A549 (cell line): ENCODE results near the gene KIAA1755.

Source experiments
- CEBPB ChIP-seq, 2 experiments: fragments of >200 bp in 1 of 2; sonication (Bioruptor Twin) in 1 of 2; formaldehyde crosslinking in 1 of 2; IDR thresholded peaks; 2 replicates each; pipeline ENCODE4 v1.6.1; 2012 to 2016
- CHD2 ChIP-seq: fragments of 150-350 bp; IDR thresholded peaks from 2 replicates; pipeline ENCODE4 v1.6.1; 2014; ENCODE audit warnings: low read length; ENCODE audit not compliant: partially characterized antibody
- EP300 ChIP-seq, 2 experiments: fragments of >200 bp; sonication (Bioruptor Twin); formaldehyde crosslinking; IDR thresholded peaks; 2 replicates in 1 of 2; 3 replicates in 1 of 2; pipeline ENCODE4 v1.6.1; 2016 to 2017
- HEYL ChIP-seq: fragments of 250-450 bp; sonication (Bioruptor Pico); IDR thresholded peaks from 2 replicates; pipeline ENCODE4 v1.8.0; 2021; ENCODE audit warnings: mild to moderate bottlenecking, moderate library complexity
- JUN ChIP-seq, 2 experiments: fragments of >200 bp; sonication (Bioruptor Twin); formaldehyde crosslinking; IDR thresholded peaks; 2 replicates in 1 of 2; 3 replicates in 1 of 2; pipeline ENCODE4 v1.6.1; 2016 to 2017
- MAFK ChIP-seq: fragments of 450-650 bp; IDR thresholded peaks from 2 replicates; pipeline ENCODE4 v1.6.1; 2014; ENCODE audit not compliant: partially characterized antibody
- NR3C1 ChIP-seq: fragments of >200 bp; sonication (Bioruptor Twin); formaldehyde crosslinking; IDR thresholded peaks from 3 replicates; pipeline ENCODE4 v1.6.1; 2017
- POLR2A ChIP-seq: IDR thresholded peaks from 2 replicates; pipeline ENCODE4 v1.6.1; 2012; ENCODE audit warnings: mild to moderate bottlenecking, low read length
- RNF2 ChIP-seq: fragments of 200-600 bp; sonication (generic); IDR thresholded peaks from 2 replicates; pipeline ENCODE4 v1.6.1; 2016; ENCODE audit warnings: low read depth, mild to moderate bottlenecking, antibody characterized with exemption, moderate library complexity, borderline replicate concordance
- SMC3 ChIP-seq: fragments of >200 bp; sonication (Bioruptor Twin); formaldehyde crosslinking; IDR thresholded peaks from 3 replicates; pipeline ENCODE4 v1.6.1; 2018; ENCODE audit warnings: inconsistent platforms
- TF ChIP-seq, protein P1 (sequence below): fragments of 200-600 bp; sonication (generic); IDR thresholded peaks from 2 replicates; pipeline ENCODE4 v1.6.1; 2016; ENCODE audit warnings: antibody characterized with exemption, mild to moderate bottlenecking, moderate library complexity
- TF ChIP-seq, protein P2 (sequence below): fragments of >200 bp; sonication (Bioruptor Twin); formaldehyde crosslinking; IDR thresholded peaks from 3 replicates; pipeline ENCODE4 v1.5.1; 2016
- TF ChIP-seq, protein P3 (sequence below): IDR thresholded peaks from 2 replicates; pipeline ENCODE4 v1.6.1; 2012

DNA sequence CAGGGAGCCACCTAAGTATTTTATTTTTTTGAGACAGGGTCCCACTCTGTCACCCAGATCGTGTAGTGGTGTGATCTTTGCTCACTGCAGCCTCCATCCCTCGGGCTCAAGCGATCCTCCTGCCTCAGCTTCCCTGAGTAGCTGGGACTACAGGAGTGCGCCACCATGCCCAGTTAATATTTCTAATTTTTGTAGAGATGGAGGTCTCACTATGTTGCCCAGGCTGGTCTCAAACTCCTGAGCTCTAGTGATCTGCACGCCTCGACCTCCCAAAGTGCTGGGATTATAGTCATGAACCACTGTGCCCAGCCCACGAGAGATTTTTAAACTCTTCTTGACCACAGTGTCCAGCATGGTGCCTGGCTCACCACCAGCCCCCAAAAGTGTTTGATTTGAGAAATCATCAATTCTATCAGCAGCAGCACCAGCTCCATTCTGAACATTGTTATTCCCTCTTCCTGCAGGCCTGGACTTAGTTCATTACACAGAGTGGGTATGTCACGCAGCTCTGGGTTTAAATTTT is 93.1 kb downstream of the KIAA1755 start:
- TF ChIP-seq, protein P1, sequence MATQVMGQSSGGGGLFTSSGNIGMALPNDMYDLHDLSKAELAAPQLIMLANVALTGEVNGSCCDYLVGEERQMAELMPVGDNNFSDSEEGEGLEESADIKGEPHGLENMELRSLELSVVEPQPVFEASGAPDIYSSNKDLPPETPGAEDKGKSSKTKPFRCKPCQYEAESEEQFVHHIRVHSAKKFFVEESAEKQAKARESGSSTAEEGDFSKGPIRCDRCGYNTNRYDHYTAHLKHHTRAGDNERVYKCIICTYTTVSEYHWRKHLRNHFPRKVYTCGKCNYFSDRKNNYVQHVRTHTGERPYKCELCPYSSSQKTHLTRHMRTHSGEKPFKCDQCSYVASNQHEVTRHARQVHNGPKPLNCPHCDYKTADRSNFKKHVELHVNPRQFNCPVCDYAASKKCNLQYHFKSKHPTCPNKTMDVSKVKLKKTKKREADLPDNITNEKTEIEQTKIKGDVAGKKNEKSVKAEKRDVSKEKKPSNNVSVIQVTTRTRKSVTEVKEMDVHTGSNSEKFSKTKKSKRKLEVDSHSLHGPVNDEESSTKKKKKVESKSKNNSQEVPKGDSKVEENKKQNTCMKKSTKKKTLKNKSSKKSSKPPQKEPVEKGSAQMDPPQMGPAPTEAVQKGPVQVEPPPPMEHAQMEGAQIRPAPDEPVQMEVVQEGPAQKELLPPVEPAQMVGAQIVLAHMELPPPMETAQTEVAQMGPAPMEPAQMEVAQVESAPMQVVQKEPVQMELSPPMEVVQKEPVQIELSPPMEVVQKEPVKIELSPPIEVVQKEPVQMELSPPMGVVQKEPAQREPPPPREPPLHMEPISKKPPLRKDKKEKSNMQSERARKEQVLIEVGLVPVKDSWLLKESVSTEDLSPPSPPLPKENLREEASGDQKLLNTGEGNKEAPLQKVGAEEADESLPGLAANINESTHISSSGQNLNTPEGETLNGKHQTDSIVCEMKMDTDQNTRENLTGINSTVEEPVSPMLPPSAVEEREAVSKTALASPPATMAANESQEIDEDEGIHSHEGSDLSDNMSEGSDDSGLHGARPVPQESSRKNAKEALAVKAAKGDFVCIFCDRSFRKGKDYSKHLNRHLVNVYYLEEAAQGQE = no peak
- TF ChIP-seq, protein P2, sequence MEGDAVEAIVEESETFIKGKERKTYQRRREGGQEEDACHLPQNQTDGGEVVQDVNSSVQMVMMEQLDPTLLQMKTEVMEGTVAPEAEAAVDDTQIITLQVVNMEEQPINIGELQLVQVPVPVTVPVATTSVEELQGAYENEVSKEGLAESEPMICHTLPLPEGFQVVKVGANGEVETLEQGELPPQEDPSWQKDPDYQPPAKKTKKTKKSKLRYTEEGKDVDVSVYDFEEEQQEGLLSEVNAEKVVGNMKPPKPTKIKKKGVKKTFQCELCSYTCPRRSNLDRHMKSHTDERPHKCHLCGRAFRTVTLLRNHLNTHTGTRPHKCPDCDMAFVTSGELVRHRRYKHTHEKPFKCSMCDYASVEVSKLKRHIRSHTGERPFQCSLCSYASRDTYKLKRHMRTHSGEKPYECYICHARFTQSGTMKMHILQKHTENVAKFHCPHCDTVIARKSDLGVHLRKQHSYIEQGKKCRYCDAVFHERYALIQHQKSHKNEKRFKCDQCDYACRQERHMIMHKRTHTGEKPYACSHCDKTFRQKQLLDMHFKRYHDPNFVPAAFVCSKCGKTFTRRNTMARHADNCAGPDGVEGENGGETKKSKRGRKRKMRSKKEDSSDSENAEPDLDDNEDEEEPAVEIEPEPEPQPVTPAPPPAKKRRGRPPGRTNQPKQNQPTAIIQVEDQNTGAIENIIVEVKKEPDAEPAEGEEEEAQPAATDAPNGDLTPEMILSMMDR = no peak
- TF ChIP-seq MAFK = no peak
- TF ChIP-seq RNF2 = no peak
- TF ChIP-seq, protein P3, sequence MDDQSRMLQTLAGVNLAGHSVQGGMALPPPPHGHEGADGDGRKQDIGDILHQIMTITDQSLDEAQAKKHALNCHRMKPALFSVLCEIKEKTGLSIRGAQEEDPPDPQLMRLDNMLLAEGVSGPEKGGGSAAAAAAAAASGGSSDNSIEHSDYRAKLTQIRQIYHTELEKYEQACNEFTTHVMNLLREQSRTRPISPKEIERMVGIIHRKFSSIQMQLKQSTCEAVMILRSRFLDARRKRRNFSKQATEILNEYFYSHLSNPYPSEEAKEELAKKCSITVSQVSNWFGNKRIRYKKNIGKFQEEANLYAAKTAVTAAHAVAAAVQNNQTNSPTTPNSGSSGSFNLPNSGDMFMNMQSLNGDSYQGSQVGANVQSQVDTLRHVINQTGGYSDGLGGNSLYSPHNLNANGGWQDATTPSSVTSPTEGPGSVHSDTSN = no peak
- no peak for TF ChIP-seq HEYL (CRISPR knock-in tag)
- TF ChIP-seq POLR2A = no peak
- TF ChIP-seq EP300 (IDR thresholded peaks at IDR 0.05) = no peak
- TF ChIP-seq JUN (IDR thresholded peaks at IDR 0.05) = no peak
- TF ChIP-seq CHD2 = no peak
- no peak for TF ChIP-seq NR3C1
- no peak for TF ChIP-seq SMC3
- TF ChIP-seq CEBPB (IDR thresholded peaks at IDR 0.05) = no peak
